ENCODE measurements around the gene CADPS2. TPM values are rescaled to one million over a fixed set of nuclear protein-coding genes. Genes with fewer than 3 reads are reported as not detected.

Gene CADPS2
- total and polyA plus RNA-seq, 10 of the 15 experiments (the other 5 are each of a cell fraction or from before 2014, with no cell fraction given): 0.05 to 7.5 (median 0.25) TPM

DNA sequence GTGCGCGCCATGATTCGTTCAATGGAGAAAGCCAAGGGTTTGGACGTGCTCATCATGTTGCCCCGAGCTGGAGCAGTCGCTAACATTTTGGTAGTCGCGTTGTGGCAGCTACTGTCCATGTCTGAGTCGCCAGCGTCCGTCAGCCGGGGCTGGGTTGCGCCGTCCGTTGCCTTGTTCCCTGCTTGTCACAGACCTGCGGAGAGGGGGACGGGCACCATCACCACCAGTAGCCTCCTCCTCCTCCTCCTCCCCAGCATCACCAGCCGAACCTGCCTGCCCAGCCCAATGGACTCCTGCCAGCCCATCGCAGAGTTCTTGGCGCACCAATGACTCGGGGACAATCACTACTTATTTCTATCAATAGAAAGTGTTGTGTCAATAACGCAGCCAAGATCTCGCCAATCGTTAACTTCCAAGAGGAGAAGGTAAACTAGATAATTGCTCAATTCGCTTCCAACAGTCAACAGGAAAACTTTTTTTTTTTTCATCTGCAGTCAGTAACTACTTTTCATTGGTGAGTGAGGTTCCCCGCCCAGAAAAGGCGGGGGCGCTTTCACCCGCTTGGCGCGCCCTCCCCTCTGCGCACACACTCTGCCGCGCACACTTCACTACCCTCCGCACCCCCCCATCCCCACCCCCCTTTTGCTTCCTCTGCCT is 581.8 kb downstream of the CADPS2 start, which contains the start of gene FEZF1 (continued):
- TF ChIP-seq, protein P1, sequence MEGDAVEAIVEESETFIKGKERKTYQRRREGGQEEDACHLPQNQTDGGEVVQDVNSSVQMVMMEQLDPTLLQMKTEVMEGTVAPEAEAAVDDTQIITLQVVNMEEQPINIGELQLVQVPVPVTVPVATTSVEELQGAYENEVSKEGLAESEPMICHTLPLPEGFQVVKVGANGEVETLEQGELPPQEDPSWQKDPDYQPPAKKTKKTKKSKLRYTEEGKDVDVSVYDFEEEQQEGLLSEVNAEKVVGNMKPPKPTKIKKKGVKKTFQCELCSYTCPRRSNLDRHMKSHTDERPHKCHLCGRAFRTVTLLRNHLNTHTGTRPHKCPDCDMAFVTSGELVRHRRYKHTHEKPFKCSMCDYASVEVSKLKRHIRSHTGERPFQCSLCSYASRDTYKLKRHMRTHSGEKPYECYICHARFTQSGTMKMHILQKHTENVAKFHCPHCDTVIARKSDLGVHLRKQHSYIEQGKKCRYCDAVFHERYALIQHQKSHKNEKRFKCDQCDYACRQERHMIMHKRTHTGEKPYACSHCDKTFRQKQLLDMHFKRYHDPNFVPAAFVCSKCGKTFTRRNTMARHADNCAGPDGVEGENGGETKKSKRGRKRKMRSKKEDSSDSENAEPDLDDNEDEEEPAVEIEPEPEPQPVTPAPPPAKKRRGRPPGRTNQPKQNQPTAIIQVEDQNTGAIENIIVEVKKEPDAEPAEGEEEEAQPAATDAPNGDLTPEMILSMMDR (IDR thresholded peaks at IDR 0.05 in 2 of 3, conservative IDR thresholded peaks at IDR 0.05 in 1 of 3; ENCODE audit: control insufficient read depth in 2 of 3, extremely low read depth in 1 of 3, insufficient read depth in 1 of 3, low read depth in 3 of 3, low read length in 3 of 3): no peak
- no peak for TF ChIP-seq SMAD5 (IDR thresholded peaks at IDR 0.05; ENCODE audit: low read depth)

DNA sequence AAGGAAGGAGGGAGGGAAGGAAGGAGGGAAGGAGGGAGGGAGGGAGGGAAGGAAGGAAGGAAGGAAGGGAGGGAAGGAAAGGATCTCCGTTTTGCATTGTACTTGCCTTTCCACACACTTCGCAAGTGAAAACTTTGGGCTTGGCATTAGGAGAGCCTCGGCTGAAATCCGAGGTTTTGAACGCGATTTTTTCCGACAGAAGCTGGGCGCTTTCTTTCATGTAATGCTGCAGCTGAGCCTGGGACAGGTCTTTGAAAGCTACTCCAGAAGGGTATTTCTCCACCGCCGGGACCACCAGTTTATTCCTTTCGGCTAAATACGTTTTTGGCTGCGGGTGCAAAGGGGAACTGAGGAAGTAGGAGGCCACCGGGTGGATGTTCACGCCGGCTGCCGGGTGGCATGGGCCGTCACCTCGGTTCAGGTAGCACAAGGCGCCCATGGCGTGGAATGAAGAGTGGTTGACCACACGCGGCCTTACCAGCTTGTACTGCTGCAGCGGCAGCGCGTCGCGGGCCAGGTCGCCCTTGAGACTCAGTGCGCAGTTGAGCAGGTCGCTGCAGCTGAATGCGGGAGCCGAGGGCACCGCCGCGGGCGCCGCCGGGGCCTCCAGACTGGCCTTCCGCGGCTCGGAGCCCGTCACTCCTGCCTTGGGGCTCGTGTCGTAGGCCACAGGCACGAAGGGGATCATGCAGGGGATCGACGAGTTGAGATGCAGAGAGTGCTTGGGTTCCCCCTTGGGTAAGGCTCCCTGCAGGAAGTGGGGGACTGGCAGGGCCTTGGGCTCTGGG is 582.5 kb downstream of the CADPS2 start:
- Histone ChIP-seq H3K79me2 (ENCODE audit: control insufficient read depth, insufficient read depth, low read length) (no peaks in the 10 kb centered on the region), H3K4me3 (no peak overlapping the region), H3K4me1 (ENCODE audit: control insufficient read depth, insufficient read depth, low read length) (no peaks in the 10 kb centered on the region), H3K9me3 (replicated peaks; ENCODE audit: control insufficient read depth, insufficient read depth, low read length) (no peaks in the 10 kb centered on the region; the same call in 2 of the 3 replicates), H4K20me1 (ENCODE audit: control insufficient read depth, insufficient read depth) (no peaks in the 10 kb centered on the region), H3K4me2 (ENCODE audit: control insufficient read depth, insufficient read depth) (no peak overlapping the region), H2AFZ (ENCODE audit: control insufficient read depth, low read depth, low read length) (no peak overlapping the region), H3K27me3 (replicated peaks in 1 of 2; ENCODE audit: control insufficient read depth in 2 of 2, insufficient read depth in 2 of 2, low read length in 1 of 2) (peaks cover 12 to 16% of the 10 kb centered on the region in 2 experiments), H3K36me3 (ENCODE audit: control insufficient read depth in 2 of 2, insufficient read depth in 2 of 2, low read length in 1 of 2) (no peaks in the 10 kb centered on the region), H3K27ac (ENCODE audit: control insufficient read depth, insufficient read depth) (no peak overlapping the region), H3K9ac (ENCODE audit: control insufficient read depth, insufficient read depth, low read length) (no peak overlapping the region)
- BruUV-seq (replicated peaks): no TSS peak
- POLR2A ChIA-PET: no interaction called here
- FAIRE-seq (no peak), ATAC-seq (no peak), DNase-seq (ENCODE audit: low read depth, low spot score) (no peak)
- WGBS (ENCODE audit: insufficient coverage, insufficient replicate concordance, low lambda C conversion rate, missing lambda C conversion rate): 61% methylated on average over 48 of the region's 48 CpGs
- in situ Hi-C loops (cut with MboI) (no loop called here), intact Hi-C loops (cut with micrococcal nuclease; ENCODE audit: unreplicated experiment) (no loop called here)
- SMC1A ChIA-PET (ENCODE audit: uncharacterized antibody, unreplicated experiment): no interaction called here
- CTCF ChIA-PET: no interaction called here
- RAD21 ChIA-PET (ENCODE audit: unreplicated experiment): no interaction called here
- TF ChIP-seq, protein P2, sequence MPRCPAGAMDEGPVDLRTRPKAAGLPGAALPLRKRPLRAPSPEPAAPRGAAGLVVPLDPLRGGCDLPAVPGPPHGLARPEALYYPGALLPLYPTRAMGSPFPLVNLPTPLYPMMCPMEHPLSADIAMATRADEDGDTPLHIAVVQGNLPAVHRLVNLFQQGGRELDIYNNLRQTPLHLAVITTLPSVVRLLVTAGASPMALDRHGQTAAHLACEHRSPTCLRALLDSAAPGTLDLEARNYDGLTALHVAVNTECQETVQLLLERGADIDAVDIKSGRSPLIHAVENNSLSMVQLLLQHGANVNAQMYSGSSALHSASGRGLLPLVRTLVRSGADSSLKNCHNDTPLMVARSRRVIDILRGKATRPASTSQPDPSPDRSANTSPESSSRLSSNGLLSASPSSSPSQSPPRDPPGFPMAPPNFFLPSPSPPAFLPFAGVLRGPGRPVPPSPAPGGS (IDR thresholded peaks at IDR 0.05; ENCODE audit: borderline replicate concordance, insufficient read depth, low read depth, low read length, poor library complexity, severe bottlenecking): no peak
- TF ChIP-seq E2F8 (IDR thresholded peaks at IDR 0.05; ENCODE audit: low read depth, partially characterized antibody) (no peak), SUZ12 (IDR thresholded peaks at IDR 0.05; ENCODE audit: unreplicated experiment) (peak; percentile 60), IRF3 (IDR thresholded peaks at IDR 0.05) (no peak)
- TF ChIP-seq, protein P3, sequence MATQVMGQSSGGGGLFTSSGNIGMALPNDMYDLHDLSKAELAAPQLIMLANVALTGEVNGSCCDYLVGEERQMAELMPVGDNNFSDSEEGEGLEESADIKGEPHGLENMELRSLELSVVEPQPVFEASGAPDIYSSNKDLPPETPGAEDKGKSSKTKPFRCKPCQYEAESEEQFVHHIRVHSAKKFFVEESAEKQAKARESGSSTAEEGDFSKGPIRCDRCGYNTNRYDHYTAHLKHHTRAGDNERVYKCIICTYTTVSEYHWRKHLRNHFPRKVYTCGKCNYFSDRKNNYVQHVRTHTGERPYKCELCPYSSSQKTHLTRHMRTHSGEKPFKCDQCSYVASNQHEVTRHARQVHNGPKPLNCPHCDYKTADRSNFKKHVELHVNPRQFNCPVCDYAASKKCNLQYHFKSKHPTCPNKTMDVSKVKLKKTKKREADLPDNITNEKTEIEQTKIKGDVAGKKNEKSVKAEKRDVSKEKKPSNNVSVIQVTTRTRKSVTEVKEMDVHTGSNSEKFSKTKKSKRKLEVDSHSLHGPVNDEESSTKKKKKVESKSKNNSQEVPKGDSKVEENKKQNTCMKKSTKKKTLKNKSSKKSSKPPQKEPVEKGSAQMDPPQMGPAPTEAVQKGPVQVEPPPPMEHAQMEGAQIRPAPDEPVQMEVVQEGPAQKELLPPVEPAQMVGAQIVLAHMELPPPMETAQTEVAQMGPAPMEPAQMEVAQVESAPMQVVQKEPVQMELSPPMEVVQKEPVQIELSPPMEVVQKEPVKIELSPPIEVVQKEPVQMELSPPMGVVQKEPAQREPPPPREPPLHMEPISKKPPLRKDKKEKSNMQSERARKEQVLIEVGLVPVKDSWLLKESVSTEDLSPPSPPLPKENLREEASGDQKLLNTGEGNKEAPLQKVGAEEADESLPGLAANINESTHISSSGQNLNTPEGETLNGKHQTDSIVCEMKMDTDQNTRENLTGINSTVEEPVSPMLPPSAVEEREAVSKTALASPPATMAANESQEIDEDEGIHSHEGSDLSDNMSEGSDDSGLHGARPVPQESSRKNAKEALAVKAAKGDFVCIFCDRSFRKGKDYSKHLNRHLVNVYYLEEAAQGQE (IDR thresholded peaks at IDR 0.05; ENCODE audit: low read depth, low read length): no peak
